ENCODE measurements around the gene DNAJC5.

GRCh38 chr20:63966944-63967322, 72.0 kb downstream of the DNAJC5 start:
- TF ChIP-seq CTCF (IDR thresholded peaks at IDR 0.05) = no peak
- TF ChIP-seq EZH2 (IDR thresholded peaks at IDR 0.05; ENCODE audit: borderline replicate concordance, insufficient read depth, low read depth, low read length, poor library complexity, severe bottlenecking) = no peak

Data from B cell (primary cell).